T-helper 1 cell (primary cell): Measurements from ENCODE around the gene SMAD4.
"Not testable (repeated sequence)": the region's sequence is repeated elsewhere in the genome, so short reads cannot be mapped to it uniquely, and the experiment has no call there.

Experiments used
- DNase-seq, 5 donors: peaks; one replicate each; pipeline ENCODE4 v3.0.0-alpha.2; 2012 to 2020

SMAD4 gene

DNA sequence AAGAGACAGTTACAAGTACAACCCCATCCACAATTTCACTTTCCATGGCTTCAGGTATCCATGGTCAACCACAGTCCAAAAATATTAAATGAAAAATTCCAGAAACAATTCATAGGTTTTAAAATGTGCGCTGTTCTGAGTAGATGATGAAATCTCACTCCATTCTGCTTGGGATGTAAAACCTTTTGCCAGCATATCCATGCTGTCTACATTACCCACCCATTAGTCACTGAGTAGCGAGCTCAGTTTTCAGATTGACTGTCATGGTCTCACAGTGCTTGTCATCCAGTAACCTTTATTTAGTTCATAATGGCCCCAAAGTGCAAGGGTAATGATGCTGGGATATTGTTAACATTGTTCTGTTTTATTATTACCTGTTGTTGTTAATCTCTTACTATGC, 40.5 kb downstream of the SMAD4 start:
- DNase-seq: no peak

GRCh38 chr18:51072586-51073313, 42.7 kb downstream of the SMAD4 start:
- DNase-seq: no peak

- DNase-seq: no peak
Measured at GRCh38 chr18:51074605-51075004, 44.6 kb downstream of the SMAD4 start.

DNA sequence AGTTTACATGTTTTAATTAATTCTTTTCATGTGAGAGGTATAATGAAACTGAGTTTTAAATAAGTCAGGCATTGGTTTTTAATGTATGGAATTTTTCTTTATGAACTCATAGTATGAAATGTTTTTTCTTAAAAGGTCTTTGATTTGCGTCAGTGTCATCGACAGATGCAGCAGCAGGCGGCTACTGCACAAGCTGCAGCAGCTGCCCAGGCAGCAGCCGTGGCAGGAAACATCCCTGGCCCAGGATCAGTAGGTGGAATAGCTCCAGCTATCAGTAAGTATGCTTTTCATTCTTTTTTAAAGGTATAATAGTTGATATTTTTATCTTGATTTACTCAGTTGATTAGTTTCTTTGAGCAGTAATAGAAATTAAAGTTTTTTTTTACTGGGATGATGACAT, 46.5 kb downstream of the SMAD4 start:
- DNase-seq: no peak

DNA sequence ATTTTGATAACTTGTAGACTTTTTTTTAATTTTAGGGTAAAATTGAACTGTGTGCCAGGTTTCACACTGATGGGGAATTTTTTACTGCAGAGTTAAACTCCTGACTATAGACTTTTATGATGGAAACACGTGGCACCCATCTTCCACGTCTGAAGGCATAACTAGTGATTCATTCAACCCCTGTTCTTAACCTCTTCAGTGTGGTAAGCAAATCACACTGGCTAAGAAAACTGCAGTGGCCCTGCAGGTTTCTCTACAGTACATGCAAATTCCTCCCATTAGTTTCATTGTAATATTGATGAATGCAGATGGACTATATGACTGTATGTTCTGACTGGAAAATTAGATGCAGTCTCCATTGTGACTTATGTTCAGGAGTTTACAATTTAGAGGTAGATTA, 47.2 kb downstream of the SMAD4 start:
- DNase-seq: no peak

DNA sequence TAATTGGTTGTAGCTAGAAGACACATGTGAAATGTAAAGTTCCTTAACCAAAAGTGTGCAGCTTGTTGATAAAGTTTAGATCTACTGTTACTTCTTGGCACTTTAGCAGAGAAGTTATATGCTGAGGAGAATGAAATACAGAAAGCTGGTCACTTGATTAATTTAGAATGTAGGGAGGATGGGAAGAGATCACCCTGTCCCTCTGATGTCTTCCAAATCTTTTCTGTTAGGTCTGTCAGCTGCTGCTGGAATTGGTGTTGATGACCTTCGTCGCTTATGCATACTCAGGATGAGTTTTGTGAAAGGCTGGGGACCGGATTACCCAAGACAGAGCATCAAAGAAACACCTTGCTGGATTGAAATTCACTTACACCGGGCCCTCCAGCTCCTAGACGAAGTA, 48.0 kb downstream of the SMAD4 start:
- no peak for DNase-seq

DNA sequence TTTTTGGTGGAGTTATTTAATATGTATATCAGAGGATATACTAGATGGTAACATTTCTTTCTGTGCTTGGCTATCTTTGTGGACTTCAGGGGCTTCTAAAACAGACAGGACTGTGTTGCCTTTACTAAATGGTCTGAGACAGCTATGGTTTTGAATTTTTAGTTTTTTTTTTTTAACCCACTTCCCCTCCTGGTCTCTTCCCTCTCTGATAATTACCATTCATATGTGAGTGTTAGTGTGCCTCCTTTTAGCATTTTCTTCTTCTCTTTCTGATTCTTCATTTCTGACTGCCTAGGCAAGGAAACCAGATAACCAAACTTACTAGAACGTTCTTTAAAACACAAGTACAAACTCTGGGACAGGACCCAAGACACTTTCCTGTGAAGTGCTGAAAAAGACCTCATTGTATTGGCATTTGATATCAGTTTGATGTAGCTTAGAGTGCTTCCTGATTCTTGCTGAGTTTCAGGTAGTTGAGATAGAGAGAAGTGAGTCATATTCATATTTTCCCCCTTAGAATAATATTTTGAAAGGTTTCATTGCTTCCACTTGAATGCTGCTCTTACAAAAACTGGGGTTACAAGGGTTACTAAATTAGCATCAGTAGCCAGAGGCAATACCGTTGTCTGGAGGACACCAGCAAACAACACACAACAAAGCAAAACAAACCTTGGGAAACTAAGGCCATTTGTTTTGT, 52.7 kb downstream of the SMAD4 start:
- DNase-seq: peak in 1 of 5 donors; percentile 18

GRCh38 chr18:51083398-51083797, 53.4 kb downstream of the SMAD4 start:
- DNase-seq: no peak

GRCh38 chr18:51088410-51088809, 58.4 kb downstream of the SMAD4 start:
- DNase-seq: no peak

- DNase-seq: no peak
Measured at GRCh38 chr18:51089691-51090090, 59.7 kb downstream of the SMAD4 start.

DNA sequence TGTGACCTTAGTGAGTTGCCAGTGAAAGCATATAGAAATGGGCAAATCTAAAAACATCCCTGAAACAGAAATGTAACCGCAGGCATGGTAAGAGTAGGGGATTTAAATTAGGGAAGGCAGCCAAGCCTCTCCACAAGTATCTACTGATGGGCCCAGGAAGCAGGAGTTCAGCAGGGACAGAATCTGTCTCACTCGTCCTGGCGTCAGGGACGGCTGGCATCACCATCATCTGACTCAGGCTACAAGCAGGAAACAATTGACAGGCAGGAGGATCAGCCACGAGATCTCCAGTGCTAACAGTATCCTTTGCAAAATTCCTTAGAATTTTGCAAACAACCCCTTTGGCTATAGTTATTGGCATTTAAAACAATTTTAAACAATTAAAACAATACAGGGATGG, 61.3 kb downstream of the SMAD4 start:
- no peak for DNase-seq

- no peak for DNase-seq
Measured at GRCh38 chr18:51092117-51092516, 62.1 kb downstream of the SMAD4 start.

GRCh38 chr18:51092967-51093366, 63.0 kb downstream of the SMAD4 start:
- DNase-seq: not testable (repeated sequence)

- DNase-seq: no peak
Measured at GRCh38 chr18:51097021-51097822, 67.2 kb downstream of the SMAD4 start.

- no peak for DNase-seq
Measured at GRCh38 chr18:51098082-51098481, 68.1 kb downstream of the SMAD4 start.

DNA sequence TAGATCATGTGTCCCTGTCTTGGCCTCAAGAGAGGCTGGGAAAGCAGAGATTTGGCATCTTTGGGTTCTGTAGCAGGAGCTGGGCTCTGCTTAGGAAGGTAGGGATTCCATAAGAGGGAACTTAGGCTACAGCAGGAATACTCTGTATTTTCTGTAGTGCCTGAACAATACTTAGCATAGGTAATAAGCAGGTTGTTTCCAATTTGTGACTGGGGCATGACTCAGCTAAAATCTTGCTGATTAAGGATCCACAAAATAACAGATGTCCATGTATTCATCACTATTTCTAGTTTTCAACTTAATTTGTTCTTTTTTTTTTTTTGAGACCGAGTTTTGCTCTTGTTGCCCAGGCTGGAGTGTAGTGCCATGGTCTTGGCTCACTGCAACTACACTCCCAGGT, 68.5 kb downstream of the SMAD4 start:
- DNase-seq: no peak

GRCh38 chr18:51100385-51101120, 70.5 kb downstream of the SMAD4 start:
- DNase-seq: no peak

DNA sequence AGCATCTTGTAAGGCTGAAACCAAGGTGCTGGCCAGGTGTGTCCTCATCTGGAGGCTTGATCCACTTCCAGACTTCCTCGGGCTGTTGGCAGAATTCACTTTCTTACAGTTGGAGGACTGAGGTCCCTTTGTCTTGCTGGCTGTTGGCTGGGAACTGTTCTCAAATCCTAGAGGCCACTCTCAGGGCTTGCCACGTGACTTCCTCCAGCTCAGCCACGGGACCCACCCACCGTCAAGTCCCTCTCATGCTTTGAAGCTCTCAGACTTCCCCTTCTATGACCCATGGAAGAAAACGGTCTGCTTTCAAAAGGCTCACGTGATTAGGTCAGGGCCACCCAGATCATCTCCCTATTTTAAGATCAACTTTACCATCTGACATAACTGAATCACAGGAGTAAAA, 77.1 kb downstream of the SMAD4 start:
- no peak for DNase-seq

DNA sequence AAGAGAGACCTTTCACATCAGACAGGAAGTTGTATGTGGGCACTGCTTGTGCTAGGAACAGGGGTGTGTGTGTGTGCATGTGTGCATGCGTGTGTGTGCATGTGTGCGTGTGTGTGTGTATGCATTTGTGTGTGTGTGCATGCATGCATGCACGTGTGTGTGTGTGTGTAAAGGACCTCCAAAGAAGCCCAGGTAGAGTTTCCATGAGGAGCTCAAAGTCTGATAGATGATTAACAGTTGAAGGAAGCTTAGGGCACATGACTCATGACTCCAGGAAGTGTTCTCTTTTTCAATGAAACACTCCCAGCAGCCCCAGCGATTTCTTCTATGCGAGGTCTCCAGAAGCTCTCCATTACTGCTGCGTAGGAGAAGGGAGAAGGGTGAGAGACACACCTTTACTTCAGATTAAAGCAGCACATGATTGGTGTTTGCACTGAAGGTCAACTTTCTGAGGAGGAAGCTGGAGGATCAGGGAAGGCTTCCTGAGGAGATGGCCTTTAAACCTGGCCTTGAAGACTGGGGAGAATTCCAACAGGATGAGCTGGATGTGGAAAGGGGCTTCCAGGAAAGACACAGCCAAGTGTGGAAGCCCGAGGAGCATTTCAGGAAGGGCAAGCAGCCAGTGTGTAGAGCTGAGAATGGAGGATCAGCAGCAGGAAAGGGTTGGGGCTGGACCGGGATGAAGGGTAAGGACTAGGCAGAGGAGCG, 77.7 kb downstream of the SMAD4 start:
- DNase-seq: peak in 1 of 5 donors; percentile 40

GRCh38 chr18:51108330-51108729, 78.3 kb downstream of the SMAD4 start:
- DNase-seq: no peak

DNA sequence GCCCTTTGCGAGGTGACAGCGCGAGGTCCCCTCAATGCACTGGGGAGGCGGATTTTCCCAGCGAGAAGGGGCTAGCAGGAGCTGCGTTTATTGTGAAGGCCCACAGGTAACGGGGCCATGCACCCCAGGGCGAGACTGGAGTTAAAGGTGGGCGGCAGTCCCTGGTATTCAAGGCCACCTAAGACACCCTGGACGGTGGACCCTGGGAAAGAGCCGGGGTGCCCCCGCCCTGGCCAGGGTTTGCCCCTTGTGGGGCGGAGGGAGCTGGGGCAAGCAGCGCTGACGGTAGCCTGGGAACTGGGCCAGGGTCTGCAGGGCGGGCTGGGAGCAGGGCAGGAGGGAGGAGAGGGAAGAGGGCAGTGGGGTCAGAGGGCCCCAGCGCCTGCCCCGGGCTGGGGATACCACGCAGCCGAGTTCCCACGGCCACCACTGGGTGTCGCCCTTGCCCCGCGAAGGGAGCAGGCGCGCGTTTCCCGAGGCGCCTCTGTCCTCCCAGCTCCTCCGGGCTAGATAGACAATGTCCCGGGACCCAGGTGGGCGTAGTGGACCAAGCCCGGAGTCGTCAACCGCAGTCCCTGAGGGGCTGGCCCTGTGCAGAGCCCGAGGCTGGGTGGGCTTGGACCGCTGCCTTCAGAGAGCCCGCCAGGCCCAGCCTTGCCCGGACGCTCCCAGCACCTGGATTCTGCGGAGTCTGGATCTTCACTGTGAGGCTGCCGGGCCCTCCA, 80.2 kb downstream of the SMAD4 start:
- peak; percentile 23 to 55 (median 48) for DNase-seq
